GM19023 (cell line): Measurements from ENCODE around the gene L2HGDH.

Experiments used
- ATAC-seq: cut with Tn5 transposase; IDR thresholded peaks from one replicate; pipeline ENCODE4 v1.9.1; 2021; ENCODE audit warnings: mild to moderate bottlenecking, moderate library complexity; ENCODE audit not compliant: unreplicated experiment

The L2HGDH gene

GRCh38 chr14:50231475-50232275, 80.4 kb downstream of the L2HGDH start, which contains the start of gene SOS2:
Gene SOS2 (minus strand): TSS chr14:50231578. CDS start chr14:50231283, 295 bp downstream.
- peak; percentile 90 for ATAC-seq

- peak; percentile 28 for ATAC-seq
Observed at GRCh38 chr14:50230701-50231474, 81.1 kb downstream of the L2HGDH start.

- no peak for ATAC-seq
Observed at GRCh38 chr14:50230401-50230700, 81.7 kb downstream of the L2HGDH start.

GRCh38 chr14:50229681-50230080, 82.3 kb downstream of the L2HGDH start:
- no peak for ATAC-seq

GRCh38 chr14:50228313-50228712, 83.7 kb downstream of the L2HGDH start:
- no peak for ATAC-seq

GRCh38 chr14:50225974-50226297, 86.1 kb downstream of the L2HGDH start:
- ATAC-seq: no peak

GRCh38 chr14:50225067-50225973, 86.7 kb downstream of the L2HGDH start:
- no peak for ATAC-seq

- ATAC-seq: no peak
Observed at GRCh38 chr14:50222055-50222613, 89.9 kb downstream of the L2HGDH start.

GRCh38 chr14:50218501-50218900, 93.5 kb downstream of the L2HGDH start:
- no peak for ATAC-seq

- no peak for ATAC-seq
Observed at GRCh38 chr14:50215416-50215815, 96.6 kb downstream of the L2HGDH start.

GRCh38 chr14:50213795-50214194, 98.2 kb downstream of the L2HGDH start:
- no peak for ATAC-seq

GRCh38 chr14:50212726-50213125, 99.3 kb downstream of the L2HGDH start:
- ATAC-seq: no peak

- no peak for ATAC-seq
Observed at GRCh38 chr14:50210074-50210473, 102.0 kb downstream of the L2HGDH start.

GRCh38 chr14:50198499-50198898, 113.5 kb downstream of the L2HGDH start:
- ATAC-seq: no peak

- no peak for ATAC-seq
Observed at GRCh38 chr14:50191499-50191898, 120.5 kb downstream of the L2HGDH start.
